Muscle of arm (tissue), 14 donors: ENCODE measurements around the gene PSMD1. TPM values are rescaled to one million over a fixed set of nuclear protein-coding genes. Genes with fewer than 3 reads are reported as not detected.
"Not testable (repeated sequence)": the region's sequence is repeated elsewhere in the genome, so short reads cannot be mapped to it uniquely, and the experiment has no call there.

Experiments used
- DNase-seq: peaks from one replicate; pipeline ENCODE4 v3.0.0-alpha.2; 2013
- long read RNA-seq, 11 donors: transcript quantifications; one replicate each; lab custom pipeline, GENCODE V29; 2026
- polyA plus RNA-seq, 12 donors: library from polyadenylated mRNA; unstranded; fragments of 120-200 nt; gene quantifications; one replicate each; pipeline ENCODE4 v1.2.1, GENCODE V29; 2013; ENCODE audit not compliant: insufficient read length in 12 of 12

Gene PSMD1
- polyA plus RNA-seq: 100 to 1,000 TPM in 1 of 12 donors, 10 to 100 TPM in 11; 55.6 to 299 (median 83.9) TPM
- long read RNA-seq, donor 1, transcript PSMD1-212 (2 exons, 546 nt): major isoform, 9 of 28 reads
- long read RNA-seq, donor 1, partial matches to known transcripts: 19 of 28 reads
- long read RNA-seq, donor 1, other reads (novel, unspliced or antisense): 0 of 28 reads
- long read RNA-seq, donor 2, partial matches to known transcripts: 60 of 68 reads
- long read RNA-seq, donor 2, other reads (novel, unspliced or antisense): 0 of 68 reads
- long read RNA-seq, donor 3, transcript PSMD1-212 (2 exons, 546 nt): major isoform, 5 of 13 reads
- long read RNA-seq, donor 3, partial matches to known transcripts: 5 of 13 reads
- long read RNA-seq, donor 3, other reads (novel, unspliced or antisense): 0 of 13 reads
- long read RNA-seq, donor 4, partial matches to known transcripts: 0 of 3 reads
- long read RNA-seq, donor 4, other reads (novel, unspliced or antisense): 0 of 3 reads
- long read RNA-seq, donor 5, partial matches to known transcripts: 34 of 42 reads
- long read RNA-seq, donor 5, other reads (novel, unspliced or antisense): 0 of 42 reads
- long read RNA-seq, donor 6, partial matches to known transcripts: 6 of 9 reads
- long read RNA-seq, donor 6, other reads (novel, unspliced or antisense): 0 of 9 reads
- long read RNA-seq, donor 7, partial matches to known transcripts: 0 of 5 reads
- long read RNA-seq, donor 7, other reads (novel, unspliced or antisense): 0 of 5 reads
- long read RNA-seq, donor 8, partial matches to known transcripts: 31 of 36 reads
- long read RNA-seq, donor 8, other reads (novel, unspliced or antisense): 0 of 36 reads
- long read RNA-seq, donor 9, partial matches to known transcripts: 5 of 11 reads
- long read RNA-seq, donor 9, other reads (novel, unspliced or antisense): 0 of 11 reads
- long read RNA-seq, donor 10, partial matches to known transcripts: 13 of 15 reads
- long read RNA-seq, donor 10, other reads (novel, unspliced or antisense): 0 of 15 reads
- long read RNA-seq, donor 11, transcript PSMD1-212 (2 exons, 546 nt): major isoform, 8 of 35 reads
- long read RNA-seq, donor 11, partial matches to known transcripts: 24 of 35 reads
- long read RNA-seq, donor 11, other reads (novel, unspliced or antisense): 0 of 35 reads

DNA sequence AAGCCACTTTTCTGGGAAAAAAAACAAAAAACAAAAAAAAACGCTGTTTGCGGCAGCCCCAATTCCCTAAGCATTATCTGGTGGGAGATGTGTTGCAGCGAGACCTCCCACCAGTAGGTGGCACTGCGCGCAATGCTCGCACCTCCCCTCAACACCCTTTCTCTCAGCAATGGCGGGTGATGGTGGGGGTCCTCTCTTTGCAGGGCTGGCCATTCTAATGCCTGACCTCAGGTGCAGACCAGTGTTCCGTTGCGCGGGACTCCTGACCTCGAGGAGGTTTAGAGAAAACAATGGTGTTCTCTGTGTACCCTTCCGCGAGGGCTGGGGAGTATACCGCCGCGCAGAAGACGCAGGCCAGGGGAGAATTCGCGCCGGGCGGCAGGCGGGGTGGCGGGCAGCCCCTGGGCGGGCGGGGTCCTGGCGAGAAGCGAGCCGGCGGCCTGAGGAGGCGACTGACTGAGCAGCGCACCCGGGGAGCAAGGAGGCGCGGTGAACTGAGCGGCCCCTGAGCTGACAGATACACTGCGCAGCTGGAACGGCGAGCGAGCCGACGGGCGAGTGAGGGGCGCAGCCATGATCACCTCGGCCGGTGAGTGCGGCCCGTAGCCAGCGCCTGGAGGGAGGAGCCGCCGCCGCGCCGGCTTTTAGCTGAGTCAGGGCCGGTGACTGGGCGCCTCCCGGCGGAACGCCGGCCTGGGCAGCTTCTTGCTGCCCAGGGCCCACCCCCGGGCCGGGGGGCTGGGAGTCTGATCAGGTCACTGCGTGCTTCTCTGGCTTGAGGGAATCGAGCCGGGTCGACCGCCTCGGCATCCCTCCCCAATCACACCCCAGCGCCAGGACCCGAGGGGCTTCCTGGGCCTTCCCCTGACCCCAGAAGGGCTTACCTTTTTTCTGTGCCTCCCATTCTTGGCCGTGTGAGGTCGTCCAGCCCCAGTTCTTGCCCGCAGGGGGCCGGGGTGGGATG is at the start of gene PSMD1:
TSS of gene PSMD1 (plus strand) at position 415 of the 964 bp plus-strand sequence. CDS start at position 574, 159 bp downstream.
- DNase-seq: peak; percentile 97

DNA sequence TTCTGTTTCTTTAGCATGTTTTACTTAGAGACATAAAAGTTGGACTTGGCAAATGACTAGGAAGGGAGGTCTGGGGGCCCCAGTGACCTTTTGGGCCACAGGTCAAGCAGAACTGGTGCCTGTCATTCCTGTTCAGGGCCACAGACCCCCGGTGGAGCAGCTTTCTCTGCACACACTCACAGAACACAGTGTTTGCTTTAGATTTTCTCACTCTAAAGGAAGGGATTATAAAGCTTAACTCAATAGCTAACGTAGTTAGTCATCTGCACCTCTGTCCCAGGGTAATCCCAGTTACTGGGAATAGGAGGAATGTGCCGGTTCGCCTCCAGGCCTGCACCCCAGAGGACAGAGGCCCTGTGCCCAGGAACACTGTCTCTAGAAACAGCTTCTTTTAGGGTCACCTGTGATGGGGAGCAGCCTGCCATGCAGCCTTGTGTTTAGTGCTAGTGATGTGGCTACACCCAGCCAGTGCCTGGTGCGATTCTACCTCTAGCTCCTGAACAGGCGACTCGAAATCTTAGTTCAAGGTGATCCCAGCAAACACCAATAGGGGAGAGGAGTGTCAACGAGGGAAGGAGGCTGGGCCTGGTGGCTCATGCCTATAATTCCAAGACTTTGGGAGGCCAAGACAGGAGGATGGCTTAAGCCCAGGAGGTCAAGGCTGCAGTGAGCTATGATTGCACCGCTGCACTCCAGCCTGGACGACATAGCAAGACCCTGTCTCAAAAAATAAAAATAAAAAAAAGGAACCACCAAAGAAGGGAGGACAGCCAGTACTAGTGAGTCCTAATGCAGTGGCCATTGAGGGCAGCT is 49.2 kb upstream of the PSMD1 start:
- no peak for DNase-seq

DNA sequence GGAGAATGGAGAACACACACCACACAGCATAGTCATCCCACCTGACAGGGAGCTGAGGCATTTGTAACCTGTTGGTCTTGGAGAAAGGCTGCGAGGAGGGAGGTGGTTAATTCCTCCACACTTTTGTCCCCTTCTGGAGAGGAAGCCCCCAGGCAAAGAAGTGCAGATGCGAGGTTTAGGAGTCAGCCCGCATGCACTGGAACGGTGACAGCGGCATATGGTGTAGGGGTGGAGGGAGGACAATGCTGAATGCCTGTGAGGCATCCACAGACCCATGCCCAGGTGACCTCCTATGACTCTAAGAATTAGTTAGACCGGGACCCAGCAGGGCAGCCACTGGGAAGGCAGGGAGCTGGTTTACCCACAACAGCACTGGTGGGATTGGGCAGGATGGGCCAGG is 48.5 kb upstream of the PSMD1 start:
- no peak for DNase-seq

DNA sequence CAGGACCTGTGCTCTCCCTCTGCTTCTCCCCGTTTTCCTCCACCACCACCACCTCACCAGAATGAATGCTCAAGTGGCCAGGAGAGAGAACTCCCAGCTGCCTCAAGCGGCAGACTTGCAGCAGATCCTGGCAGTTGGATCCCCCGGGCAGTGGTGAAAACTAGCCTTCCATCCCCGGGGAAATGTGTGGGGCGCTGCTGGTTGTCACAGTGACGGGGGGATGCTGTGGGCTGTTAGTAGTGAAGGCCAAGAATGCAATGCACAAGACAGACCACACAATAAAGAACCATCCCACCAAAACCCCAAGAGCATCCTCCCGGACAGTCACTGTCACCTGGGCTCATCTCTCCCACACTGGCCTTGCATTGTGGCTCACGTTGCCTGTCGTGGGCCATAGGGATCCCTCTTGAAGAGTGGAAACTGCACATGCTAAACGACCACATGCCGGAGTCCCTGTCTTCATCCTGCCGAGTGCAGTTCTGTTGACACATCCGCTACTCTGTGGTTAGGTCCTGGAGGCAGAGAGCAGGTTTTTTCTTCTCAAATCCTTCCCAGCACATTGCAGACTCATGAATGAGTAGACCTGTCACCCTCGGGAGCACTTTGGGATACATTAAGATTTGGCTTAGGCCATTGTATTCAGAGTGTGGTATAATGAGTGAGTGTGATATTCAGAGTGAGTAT is 47.3 kb upstream of the PSMD1 start:
- DNase-seq: no peak

DNA sequence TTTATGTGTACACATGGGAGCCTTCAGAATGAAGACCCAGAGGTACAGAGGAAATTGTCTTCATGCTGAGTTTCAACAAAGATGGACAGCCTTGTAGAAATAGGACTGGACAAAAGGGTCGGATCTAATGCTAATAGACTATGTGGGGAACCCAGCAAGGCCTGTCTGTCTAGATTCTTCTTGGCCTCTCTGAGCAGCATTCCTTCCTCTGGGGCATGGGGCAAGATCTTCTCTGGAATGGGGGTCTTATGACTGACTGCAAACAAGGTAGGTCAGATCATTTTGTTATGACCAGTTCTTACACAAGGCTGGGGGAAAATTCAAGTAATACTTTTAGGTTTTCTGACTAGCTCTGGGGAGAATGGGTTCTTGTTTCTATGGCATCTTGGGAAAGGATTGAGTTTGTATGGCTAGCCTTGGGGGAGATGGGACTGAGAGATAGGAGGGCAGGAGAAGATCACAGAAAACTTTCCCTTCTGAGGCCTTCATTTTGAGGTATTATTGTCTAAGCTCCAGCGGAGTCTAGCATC is 46.4 kb upstream of the PSMD1 start:
- no peak for DNase-seq

DNA sequence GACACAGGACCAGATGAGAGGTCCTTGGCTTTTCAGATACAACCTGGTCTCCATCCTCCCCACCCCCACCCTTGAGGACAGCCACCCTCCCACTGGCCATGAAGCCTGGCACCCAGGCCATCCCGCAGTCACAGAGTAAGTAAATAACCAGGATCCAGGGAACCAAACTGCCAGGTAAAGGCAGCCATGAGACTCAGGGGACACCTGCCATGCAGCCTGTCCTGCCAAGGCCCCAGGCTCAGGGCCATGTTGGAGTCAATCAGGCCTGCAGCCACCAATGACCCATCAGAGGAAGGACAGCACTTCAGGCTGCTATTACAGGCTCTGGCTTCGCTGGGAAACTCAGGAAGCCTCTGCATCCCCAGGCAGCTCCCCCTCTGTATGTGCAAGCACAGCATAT is 45.1 kb upstream of the PSMD1 start:
- DNase-seq: no peak

DNA sequence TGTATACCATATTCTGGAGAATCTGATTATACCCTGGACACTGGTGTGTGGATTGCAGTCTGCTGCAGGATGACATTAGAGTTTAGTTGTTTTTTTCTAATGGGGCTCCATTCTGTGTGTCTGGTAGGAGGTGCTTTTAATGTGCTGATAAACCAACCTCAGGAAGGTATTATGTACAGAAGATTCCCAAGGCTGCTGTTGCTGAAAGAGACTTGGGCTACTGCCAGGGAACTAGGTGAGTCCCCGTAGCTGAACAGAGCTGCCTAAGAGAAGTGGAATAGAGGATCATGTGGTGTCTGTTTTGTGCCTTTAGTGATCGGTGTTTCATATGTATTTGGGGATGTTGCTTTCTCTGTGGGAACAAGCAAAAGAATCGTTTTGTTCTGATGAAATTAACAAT is 44.2 kb upstream of the PSMD1 start:
- no peak for DNase-seq

DNA sequence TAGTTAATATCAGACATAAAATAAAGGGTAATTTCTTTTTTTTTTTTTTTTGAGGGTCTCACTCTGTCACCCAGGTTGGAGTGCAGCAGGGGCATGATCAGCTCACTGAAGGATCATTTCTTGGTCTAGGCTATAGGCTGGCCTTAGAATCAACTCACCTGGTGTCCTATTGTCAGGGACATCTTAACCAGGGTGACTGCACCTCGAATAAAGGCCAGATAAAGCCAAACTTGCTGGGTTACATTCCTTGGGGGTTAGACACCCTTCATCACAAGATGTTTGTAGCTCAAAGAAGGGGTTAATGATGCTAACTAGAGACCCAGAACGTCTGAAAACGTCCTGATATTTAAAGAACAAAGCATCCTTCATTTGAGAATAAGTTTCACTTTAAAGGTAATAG is 42.8 kb upstream of the PSMD1 start:
- DNase-seq: no peak

DNA sequence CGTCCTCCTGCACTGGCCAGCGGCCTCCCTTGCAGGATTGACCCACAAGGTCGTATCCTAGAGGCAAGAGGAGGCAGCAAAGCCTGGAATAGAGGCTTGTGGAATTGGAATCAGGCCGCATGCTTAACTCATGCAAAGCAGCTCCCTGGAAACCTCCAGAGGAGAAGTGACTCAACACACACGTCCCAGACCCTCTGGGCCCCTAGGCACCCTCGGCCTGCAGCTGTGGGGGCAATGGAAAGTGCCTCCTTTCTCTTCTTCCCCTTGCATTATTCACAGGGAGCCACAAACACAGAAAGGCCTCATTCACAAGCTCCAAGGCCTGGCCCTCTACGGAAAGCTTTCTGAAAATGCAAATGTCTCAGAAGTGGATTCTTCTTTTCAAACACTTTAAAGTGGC is 41.2 kb upstream of the PSMD1 start:
- no peak for DNase-seq

DNA sequence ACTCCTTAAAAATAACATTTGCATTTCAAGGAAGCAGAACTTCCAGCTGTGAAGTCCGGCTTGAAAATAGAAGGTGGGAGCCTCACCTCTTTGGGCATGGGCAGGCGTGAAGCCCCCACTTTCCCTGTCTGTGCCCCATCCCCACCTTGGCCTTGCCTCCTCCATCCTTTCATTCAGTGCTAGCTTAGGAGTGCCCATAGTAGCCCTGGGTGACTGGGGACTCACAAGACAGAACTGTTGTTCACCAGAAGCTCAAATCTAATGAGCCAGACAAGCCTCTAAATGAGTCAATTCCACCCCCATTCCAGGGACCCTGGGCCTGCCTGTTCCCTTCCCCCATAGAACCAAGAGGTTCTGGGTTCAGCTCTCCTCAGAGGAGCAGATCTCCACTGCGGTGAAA is 40.7 kb upstream of the PSMD1 start:
- DNase-seq: no peak

DNA sequence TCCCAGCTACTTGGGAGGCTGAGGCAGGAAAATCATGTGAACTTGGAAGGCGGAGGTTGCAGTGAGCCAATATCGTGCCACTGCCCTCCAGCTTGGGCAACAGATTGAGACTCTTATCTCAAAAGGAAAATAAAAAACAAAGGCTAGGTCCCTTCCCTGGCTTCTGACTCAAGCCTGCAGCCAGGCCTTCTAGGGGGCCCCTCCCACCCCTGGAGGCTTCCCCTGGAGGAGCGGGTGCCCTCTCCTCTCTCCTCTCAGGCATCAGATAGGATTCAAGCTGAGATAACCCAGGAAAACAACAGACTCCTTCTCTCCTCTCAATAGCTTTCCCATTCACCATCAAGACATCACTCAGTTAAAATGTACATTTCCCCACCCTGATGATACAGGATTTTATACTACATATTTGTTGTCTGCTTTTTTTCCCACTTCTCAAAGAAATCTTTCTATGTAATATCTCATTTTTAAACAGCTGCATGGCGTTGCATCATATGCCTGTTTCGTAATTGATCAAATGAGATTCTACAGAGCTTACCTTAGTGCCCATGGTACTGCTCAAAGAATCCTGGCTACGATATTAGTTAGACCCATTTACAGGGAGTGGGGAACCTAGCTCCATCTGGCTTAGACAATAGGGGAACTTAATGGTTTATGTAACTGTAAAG is 40.0 kb upstream of the PSMD1 start:
- DNase-seq: no peak

DNA sequence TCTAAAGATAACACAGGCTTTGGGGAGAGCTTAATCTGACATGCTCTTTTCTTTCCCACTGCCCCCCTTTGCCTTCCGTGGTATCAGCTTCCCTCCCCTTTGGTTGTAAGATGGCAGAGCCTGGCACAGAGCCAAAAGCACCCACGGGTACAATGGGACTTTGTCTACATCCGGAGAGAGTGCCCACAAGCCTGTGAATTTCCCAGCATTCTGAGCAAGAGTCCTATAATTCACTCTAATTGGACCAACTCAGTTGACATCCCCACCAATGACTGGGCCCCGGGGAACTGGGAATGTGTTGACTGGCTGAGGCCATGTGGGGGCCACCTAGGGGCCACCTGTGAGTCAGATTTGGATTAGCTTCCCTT is 39.5 kb upstream of the PSMD1 start:
- no peak for DNase-seq

DNA sequence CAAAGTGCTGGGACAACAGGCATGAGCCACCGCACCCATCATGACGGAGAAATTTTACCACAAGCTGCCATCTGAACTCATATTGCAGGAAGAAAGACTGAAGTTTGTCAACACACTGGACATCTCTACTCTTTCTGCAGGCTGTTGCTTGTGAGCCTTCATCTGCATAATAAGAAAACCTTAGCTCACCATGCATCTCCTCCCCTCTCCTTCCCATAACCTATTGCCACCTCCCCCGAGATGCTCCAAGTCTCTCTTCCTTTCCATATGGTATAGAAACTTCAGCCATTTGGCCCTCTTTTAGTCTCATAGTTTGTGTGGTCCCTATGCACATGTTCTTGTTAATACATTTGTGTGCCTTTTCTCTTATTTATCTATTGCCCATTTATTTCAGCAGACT is 38.5 kb upstream of the PSMD1 start:
- DNase-seq: no peak

DNA sequence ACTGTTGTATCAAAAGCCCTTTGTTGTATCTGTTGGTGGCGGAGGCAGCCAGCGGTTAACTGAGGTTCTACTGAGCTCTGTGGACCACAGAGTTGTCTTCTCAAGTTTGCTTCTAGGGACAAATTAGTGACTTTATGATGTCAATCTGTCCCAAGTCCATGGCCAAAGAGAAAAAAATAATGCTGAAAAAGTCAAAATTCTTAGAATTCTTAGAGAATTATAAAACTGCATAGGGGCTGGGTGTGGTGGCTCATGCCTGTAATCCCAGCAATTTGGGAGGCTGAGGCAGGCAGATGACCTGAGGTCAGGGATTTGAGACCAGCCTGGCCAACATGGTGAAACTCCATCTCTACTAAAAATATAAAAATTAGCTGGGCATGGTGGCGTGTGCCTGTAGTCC is 31.6 kb upstream of the PSMD1 start:
- not testable (repeated sequence) for DNase-seq

DNA sequence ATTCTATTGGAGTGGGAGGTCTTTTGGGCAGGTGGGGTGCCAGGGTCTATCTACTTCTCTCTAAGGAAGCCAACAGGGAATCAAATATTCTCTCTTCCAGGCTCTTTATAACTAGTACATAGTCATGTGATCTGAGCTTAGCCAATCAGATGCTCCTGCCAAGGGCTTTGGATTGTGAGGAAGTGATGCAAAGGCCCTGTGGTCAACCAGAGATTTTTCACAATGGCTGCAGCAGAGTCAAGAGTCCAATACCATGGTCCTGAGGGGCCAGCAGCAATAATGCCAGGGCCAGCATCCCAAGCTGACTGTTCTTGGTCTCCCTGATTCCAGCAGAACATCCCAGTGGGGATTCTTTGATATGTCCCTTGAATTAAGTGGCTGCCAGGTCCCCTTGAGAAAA is 27.8 kb upstream of the PSMD1 start:
- no peak for DNase-seq

DNA sequence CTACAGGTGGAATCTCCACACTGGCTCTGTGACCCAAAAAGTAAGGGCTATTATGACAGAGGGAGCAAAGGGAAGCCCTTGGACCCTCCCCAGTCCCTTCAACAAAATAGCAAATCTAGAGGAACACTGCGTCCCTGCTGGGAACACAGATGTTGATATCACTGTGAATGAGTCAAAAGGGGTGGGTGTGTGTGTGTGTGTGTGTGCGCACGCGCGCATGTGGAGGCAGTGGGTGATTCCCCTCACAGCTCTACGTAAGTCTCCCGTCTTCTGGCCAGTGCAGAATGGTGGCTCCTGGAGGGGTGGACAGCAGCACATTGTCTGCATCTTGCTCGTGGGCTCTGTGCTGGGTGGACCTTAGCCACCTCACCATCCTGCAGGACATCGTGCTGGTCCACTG is 27.1 kb upstream of the PSMD1 start:
- DNase-seq: no peak

DNA sequence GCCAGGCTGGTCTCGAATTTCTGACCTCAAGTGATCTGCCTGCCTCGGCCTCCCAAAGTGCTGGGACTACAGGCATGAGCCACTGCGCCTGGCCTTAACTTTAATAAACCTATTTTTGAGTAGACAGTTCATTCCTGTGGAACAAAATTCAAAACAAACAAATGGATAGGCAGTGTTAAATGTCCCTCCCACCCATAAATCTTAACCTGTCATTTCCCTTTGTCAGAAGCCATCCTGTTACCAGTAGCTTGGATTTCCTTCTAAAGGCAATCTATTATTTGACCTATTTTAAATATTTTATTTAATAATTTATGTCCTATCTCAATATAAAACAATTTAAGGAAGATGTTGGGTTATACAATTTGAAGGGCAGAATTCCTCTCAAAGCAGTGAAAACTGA is 25.9 kb upstream of the PSMD1 start:
- DNase-seq: no peak

DNA sequence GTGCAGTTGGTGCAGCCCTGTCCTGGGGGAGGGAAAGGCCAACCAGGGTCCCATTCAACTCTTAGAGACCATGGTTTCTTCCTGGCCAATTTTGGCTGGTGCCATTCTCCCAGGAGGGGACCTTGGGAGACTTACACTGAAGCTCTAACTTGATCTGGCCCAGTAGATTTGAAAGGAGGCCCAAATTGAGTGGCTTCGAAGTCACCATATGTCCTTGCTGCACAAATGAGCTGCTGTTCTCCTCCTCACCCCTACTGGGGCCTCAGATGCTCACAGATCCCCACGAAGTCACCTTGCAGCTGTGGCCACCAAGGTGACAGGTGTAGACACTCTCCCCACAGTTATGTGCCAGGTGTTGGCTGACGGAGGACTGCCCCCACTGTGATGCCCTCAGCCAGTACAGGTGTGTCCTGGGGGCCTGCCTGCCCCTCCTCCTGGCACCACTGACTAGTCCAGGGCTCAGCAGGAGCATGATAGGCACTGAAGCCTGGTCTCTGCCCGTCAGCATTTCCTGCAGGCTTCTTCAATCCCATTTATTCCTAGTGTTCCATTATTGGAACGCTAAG is 24.0 kb upstream of the PSMD1 start:
- DNase-seq: no peak
